B cell (primary cell): ENCODE results near the gene DENND1A.

ENCODE experiments used
- CTCF ChIP-seq: fragments of 200-600 bp; IDR thresholded peaks from one replicate; pipeline ENCODE4 v1.8.0; 2022; ENCODE audit warnings: antibody characterized with exemption, mild to moderate bottlenecking
- EZH2 ChIP-seq: IDR thresholded peaks from 2 replicates; pipeline ENCODE4 v1.6.1; 2012; ENCODE audit warnings: borderline replicate concordance, low read depth, mild to moderate bottlenecking, moderate library complexity, low read length; ENCODE audit not compliant: insufficient read depth, poor library complexity, severe bottlenecking

GRCh38 chr9:123550797-123551196 lies 379.1 kb downstream of the DENND1A start:
- TF ChIP-seq CTCF = no peak
- no peak for TF ChIP-seq EZH2
